A549 treated with CpdA at 1 μM for 4 hours (cell line): ENCODE results near the gene LACTB. TPM values are rescaled to one million over a fixed set of nuclear protein-coding genes. Genes with fewer than 3 reads are reported as not detected.

ENCODE experiments used
- total RNA-seq: library from RNA; stranded (reverse); fragments of 200-300 nt; extraction: Qiagen RNA extraction; gene quantifications from 5 replicates; pipeline ENCODE4 v1.2.3, GENCODE V29; 2022; ENCODE audit warnings: low read depth

LACTB gene
- 24.7 to 38.6 TPM (median 25.6 TPM) in 5 replicates for total RNA-seq

GRCh38 chr15:63121382-63122001 is at the start of gene LACTB:
Gene LACTB (plus strand): TSS chr15:63121861. CDS start chr15:63121872, 11 bp downstream.

GRCh38 chr15:63157118-63157843 is 35.6 kb downstream of the LACTB start, which contains the start of gene RPS27L:
Gene RPS27L (minus strand): TSS chr15:63157477. CDS start chr15:63157405, 72 bp downstream.

GRCh38 chr15:63188926-63189871 is 67.5 kb downstream of the LACTB start, which contains the start of gene RAB8B:
Gene RAB8B (plus strand): TSS chr15:63189606. CDS start chr15:63189625, 19 bp downstream.

Other genes starting within 250 kb of the LACTB start
- 439 to 523 TPM (median 486 TPM) in 5 replicates for gene TPM1, start 79.1 kb upstream of the LACTB start, total RNA-seq
- gene RPS27L, start 35.6 kb downstream of the LACTB start, total RNA-seq, result 402 to 479 TPM (median 408 TPM) in 5 replicates
- gene RAB8B, start 67.7 kb downstream of the LACTB start, total RNA-seq, result 8.7 to 25.7 TPM (median 11.9 TPM) in 5 replicates
- 14.1 to 24.3 TPM (median 16.1 TPM) in 5 replicates for gene APH1B, start 155.7 kb downstream of the LACTB start, total RNA-seq